IPS DF 4.7 (cell line): Measurements from ENCODE around the gene HSPA13.
"Not testable (repeated sequence)": the region's sequence is repeated elsewhere in the genome, so short reads cannot be mapped to it uniquely, and the experiment has no call there.

Experiments used
- DNase-seq: peaks from one replicate; pipeline ENCODE4 v3.0.0-alpha.2; 2013; ENCODE audit warnings: low spot score; ENCODE audit errors: extremely low read depth

HSPA13 gene, protein sequence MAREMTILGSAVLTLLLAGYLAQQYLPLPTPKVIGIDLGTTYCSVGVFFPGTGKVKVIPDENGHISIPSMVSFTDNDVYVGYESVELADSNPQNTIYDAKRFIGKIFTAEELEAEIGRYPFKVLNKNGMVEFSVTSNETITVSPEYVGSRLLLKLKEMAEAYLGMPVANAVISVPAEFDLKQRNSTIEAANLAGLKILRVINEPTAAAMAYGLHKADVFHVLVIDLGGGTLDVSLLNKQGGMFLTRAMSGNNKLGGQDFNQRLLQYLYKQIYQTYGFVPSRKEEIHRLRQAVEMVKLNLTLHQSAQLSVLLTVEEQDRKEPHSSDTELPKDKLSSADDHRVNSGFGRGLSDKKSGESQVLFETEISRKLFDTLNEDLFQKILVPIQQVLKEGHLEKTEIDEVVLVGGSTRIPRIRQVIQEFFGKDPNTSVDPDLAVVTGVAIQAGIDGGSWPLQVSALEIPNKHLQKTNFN

GRCh38 chr21:14382835-14383595, at the start of gene HSPA13:
HSPA13 (minus strand) TSS chr21:14383146; CDS start chr21:14383119, 27 bp downstream.
- peak; percentile 94 for DNase-seq

DNA sequence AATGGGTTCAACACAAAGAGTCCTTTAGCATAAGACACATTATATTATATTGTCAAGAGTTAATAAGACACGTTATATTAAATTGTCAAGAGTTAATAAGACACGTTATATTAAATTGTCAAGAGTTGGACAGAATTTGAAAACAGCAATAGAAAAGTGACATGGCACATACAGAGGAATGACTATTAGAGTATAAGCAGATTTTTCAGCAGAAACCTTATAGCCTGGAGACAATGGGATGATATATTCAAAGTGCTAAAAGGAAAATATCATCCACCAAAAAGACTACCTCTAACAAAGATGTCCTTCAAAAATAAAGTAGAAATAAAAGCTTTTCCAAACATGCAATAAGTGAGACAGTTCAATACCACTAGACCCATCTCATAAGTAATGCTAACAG, 36.0 kb upstream of the HSPA13 start:
- DNase-seq, result no peak

- no peak for DNase-seq
Observed at GRCh38 chr21:14414932-14415508, 32.1 kb upstream of the HSPA13 start.

- DNase-seq, result no peak
Observed at GRCh38 chr21:14405962-14406361, 23.0 kb upstream of the HSPA13 start.

GRCh38 chr21:14405225-14405624, 22.3 kb upstream of the HSPA13 start:
- DNase-seq, result no peak

DNA sequence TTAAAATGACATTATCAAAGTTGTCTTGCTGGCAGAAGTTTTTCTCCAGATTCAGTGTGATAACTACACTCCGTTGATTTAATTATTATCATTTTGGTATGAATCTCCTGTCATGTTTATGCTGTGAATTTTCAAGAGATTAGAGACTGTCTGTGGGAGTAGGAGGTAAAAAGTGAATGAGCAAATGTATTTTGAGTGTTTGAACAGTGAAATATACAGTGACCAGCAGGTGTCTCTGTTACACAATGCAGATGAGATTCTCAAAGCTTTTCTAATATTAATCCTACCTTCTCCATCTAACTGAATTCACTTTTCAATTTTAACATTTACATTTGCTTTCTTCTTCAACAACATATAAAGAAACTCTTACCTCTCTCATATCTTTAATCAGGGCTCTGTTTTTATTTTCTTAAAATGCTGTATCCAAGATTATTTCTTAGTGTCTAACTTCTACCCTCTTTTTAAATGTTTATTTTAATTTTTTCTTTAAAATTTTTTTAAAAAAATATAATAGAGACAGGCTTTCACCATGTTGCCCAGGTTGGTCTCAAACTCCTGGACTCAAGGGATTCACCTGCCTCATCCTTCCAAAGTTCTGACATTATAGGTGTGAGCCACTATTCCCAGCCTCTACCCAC, 20.9 kb upstream of the HSPA13 start:
- DNase-seq, result no peak

GRCh38 chr21:14401217-14401616, 18.3 kb upstream of the HSPA13 start:
- DNase-seq, result no peak

DNA sequence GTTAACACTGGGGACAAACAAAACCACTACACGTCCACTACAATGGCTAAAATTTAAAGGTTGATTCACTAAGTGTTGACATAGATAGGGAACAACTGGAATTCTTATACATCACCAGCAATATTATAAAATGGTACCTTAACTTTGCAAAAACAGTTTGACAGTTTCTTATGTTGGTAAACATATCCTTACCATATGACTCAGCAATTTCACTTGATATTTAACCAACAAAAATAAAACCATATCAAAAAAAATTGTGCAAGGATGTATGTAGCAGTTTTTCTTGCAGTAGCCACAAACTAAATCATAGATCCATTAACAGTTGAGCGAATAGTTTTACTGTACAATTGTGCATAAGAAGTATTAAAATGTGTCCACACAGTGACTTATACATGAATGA, 5.3 kb upstream of the HSPA13 start:
- DNase-seq, result no peak

- no peak for DNase-seq
Observed at GRCh38 chr21:14384453-14384852, 1.5 kb upstream of the HSPA13 start.

DNA sequence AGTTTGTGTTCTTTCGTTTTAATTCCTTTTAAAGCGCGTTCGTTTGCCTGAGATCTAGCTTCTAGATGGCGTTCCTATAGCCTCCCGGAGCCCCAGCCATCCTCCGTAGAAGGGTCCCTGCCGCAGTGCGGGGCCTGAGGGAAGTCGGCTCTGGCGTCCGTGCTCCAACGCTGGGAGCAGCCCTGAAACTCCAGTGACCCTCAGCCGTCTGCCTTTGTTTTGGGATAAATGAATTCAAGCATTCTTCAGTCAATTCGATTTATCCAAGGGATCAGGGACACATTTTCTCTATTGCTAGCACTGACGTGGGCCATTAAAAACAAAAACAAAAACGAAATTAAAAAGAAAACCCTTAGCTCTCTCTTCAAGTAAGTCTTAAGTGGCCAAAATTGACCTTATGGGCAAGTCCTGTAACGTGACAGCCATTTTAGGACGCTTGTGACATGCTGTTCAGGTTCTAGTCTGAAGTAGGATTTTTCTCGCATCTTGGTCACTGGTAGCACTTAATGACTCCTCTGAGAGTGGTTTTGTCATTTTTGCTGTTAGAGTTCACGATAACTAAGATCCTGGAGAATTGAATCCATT, 742 bp upstream of the HSPA13 start:
- no peak for DNase-seq

- DNase-seq, result no peak
Observed at GRCh38 chr21:14382486-14382834, 486 bp downstream of the HSPA13 start.

GRCh38 chr21:14376854-14377253, 6.1 kb downstream of the HSPA13 start:
- DNase-seq, result no peak

DNA sequence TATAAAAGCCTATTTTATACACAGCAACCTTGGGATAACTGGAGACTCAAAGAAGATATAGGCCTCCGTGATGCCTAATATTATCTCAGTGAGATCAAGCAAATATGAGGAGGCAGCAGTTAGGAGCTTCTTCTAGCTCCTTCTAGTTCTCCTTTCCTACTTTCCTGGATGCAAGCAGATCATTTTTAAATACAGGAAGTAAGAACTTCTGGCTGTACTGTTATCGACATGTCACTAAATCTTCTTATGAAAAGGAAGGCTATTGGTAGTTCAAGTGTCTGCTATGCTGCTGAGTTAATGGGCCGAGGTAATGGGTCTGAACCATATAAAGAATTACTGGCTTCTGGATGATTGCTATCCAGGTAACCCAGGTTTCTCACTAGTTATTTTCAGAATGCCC, 15.9 kb downstream of the HSPA13 start:
- no peak for DNase-seq

DNA sequence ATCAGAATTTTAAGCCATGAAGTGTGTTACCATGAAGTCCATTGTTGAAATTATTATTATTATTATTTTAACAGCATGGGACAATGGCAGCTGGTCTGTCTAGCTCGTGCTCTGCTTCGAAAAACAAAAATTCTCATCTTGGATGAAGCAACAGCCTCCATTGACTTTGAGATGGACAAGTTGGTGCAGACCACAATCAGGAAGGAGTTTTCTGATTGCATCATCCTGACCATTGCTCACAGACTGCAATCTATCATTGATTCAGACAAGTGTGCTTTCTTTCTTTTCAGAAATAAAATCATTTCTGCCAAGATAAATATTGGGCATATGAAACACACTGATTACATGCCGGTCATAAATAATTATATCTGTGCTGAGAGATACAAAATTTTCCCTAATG, 21.0 kb downstream of the HSPA13 start:
- DNase-seq, result no peak

DNA sequence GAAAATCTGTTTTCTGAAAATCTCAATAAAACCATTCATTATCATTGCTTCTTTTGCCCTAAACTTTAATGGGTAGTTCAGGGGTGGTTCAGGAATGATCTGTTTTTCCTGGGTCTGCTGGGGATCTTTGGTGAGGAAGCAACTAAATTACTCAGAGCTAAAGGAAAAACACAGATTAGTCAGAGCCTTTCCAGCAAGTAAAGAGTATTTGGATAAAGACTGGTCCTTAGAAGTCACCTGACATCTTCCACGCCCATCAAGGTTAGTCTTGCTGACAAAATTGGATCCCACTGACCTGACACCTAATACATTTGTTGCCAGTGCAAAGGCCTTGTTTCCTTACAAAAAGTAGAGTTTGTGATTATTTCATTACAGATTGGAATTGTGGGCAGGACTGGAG, 24.2 kb downstream of the HSPA13 start:
- no peak for DNase-seq

- no peak for DNase-seq
Observed at GRCh38 chr21:14356746-14357145, 26.2 kb downstream of the HSPA13 start.

GRCh38 chr21:14354515-14354914, 28.4 kb downstream of the HSPA13 start:
- no peak for DNase-seq

DNA sequence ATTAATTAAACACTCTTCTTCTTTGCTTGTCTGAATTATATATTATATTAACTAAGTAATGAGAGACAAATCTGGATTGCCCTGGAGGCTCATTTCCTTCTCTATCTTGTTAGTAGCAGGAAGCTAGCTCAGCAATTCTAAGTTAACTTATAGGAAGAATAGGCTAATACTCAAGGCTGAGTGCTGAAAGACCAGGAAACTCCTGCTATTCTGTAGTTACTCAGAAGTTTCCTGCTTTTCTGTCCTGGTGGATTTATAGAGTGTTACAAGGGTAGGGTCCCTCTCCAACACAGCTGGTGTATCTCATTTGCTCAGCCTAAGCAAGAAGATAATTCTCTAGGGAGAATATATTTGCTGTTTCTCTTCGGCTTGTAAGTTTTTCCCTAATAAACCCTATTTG, 29.2 kb downstream of the HSPA13 start:
- DNase-seq, result no peak

DNA sequence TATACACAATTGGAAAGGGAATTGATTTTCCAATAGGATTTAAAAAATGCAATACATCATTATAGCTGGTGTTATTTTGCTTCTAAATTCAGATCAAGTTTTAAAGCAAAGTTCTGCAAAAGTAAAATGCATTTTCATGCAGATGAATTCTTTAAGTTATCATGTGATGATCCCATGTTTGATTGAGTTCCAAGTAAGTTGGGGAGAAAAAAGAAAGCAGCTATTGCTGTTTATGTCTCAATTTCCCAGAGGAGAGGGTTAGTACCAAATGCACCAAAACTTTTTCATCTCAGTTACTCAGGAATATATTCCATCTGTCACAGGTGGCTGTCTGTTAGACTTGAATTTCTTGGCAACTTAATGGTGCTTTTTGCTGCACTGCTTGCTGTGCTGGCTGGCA, 29.7 kb downstream of the HSPA13 start:
- no peak for DNase-seq

DNA sequence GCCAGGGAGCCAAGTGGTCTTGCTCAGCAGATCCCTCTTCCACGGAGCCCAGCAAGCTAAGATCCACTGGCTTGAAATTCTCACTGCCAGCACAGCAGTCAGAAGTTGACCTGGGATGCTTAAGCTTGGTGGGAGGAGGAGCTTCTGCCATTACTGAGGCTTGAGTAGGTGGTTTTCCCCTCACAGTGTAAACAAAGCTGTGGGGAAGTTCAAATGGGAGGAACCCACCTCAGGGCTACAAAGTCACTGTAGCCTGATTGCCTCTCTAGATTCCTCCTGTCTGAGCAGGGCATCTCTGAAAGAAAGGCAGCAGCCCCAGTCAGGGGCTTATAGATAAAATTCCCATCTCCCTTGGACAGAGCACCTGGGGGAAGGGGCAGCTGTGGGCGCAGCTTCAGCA, 55.6 kb downstream of the HSPA13 start:
- not testable (repeated sequence) for DNase-seq

DNA sequence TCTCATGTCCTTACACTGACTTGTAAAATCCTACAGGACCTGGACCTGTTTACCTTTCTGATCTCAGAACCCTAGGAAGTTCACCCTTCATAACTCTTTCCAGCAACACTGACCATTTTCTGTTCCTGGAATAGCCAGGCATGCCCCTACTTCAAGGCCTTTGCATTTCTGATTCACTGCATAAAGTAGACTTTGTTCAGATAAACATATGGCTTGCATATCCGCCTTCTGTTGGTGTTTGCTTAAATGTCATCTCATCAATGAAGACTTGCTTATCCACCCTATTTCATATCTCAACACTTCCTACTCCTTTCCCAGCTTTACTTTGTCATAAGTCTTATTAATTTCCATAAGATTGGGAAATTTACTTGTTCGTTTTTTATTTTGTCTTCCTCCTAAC, 57.4 kb downstream of the HSPA13 start:
- no peak for DNase-seq
